H1 (cell line): ENCODE results near the gene TMEM9B. TPM values are rescaled to one million over a fixed set of nuclear protein-coding genes. Genes with fewer than 3 reads are reported as not detected.
A peak's percentile ranks its signal among the peaks of the same experiment; 100 is the strongest.

Source experiments
- CTCF ChIA-PET: fragments of 300-600 bp; sonication (Branson Sonifier 250); formaldehyde crosslinking; loops from one replicate; lab custom pipeline; 2021; ENCODE audit not compliant: partially characterized antibody; lab: Charles Lee
- POLR2A ChIA-PET: fragments of 300-600 bp; sonication (Branson Sonifier 250); formaldehyde crosslinking; loops from one replicate; lab custom pipeline; 2021; ENCODE audit warnings: inconsistent platforms; ENCODE audit not compliant: partially characterized antibody; lab: Charles Lee
- DNase-seq, 2 experiments: peaks; one replicate each; pipeline versions ENCODE4 v3.0.0 to v3.0.0-alpha.2; 2010 to 2022; ENCODE audit warnings: low spot score in 2 of 2, low read depth in 1 of 2, mixed read lengths in 1 of 2
- FAIRE-seq: peaks from 2 replicates; lab custom pipeline; 2011; peaks lifted over from hg19 to GRCh38; lab: Jason Lieb, UNC
- H2AFZ ChIP-seq: 2 replicates; pipeline ENCODE4 v1.8.1; 2012; ENCODE audit warnings: low read length, inconsistent platforms
- H2AK5ac ChIP-seq: 2 replicates; pipeline ENCODE4 v1.6.1; 2013; ENCODE audit warnings: low read depth, low read length
- H2BK120ac ChIP-seq: replicated peaks from 2 replicates; pipeline ENCODE3; 2013; ENCODE audit warnings: low read depth, low read length, inconsistent platforms
- H2BK12ac ChIP-seq: 2 replicates; pipeline ENCODE4 v1.6.1; 2013; ENCODE audit warnings: low read depth, low read length
- H2BK15ac ChIP-seq: 2 replicates; pipeline ENCODE4 v1.6.1; 2013; ENCODE audit warnings: low read length
- H2BK20ac ChIP-seq: 2 replicates; pipeline ENCODE4 v1.6.1; 2013; ENCODE audit warnings: low read length
- H2BK5ac ChIP-seq: 2 replicates; pipeline ENCODE4 v1.6.1; 2013; ENCODE audit warnings: low read depth, low read length
- H3K14ac ChIP-seq: 2 replicates; pipeline ENCODE4 v1.6.1; 2013; ENCODE audit warnings: inconsistent platforms; ENCODE audit not compliant: insufficient read length
- H3K18ac ChIP-seq: 2 replicates; pipeline ENCODE4 v1.6.1; 2013; ENCODE audit warnings: low read length; ENCODE audit errors: extremely low read depth
- H3K23ac ChIP-seq: 2 replicates; pipeline ENCODE4 v1.6.1; 2013; ENCODE audit warnings: inconsistent platforms; ENCODE audit not compliant: insufficient read length
- H3K23me2 ChIP-seq: 2 replicates; pipeline ENCODE4 v1.6.1; 2013; ENCODE audit warnings: low read depth, low read length
- H3K27ac ChIP-seq: 2 replicates; pipeline ENCODE4 v1.6.1; 2011; ENCODE audit warnings: low read depth, low read length, inconsistent platforms
- H3K27me3 ChIP-seq, 4 experiments: replicated peaks in 1 of 4; 1 replicate in 1 of 4; 2 replicates in 3 of 4; pipeline versions ENCODE4 v1.6.1 to v1.8.1; 2011 to 2013; ENCODE audit warnings: low read length in 3 of 4, mild to moderate bottlenecking in 3 of 4, inconsistent platforms in 2 of 4, mixed read lengths in 2 of 4, moderate library complexity in 1 of 4; ENCODE audit not compliant: control insufficient read depth in 3 of 4, insufficient read depth in 3 of 4; ENCODE audit errors: extremely low read depth in 1 of 4
- H3K36me3 ChIP-seq, 4 experiments: 2 replicates each; pipeline versions ENCODE4 v1.6.1 to v1.8.1; 2011 to 2013; ENCODE audit warnings: mild to moderate bottlenecking in 4 of 4, low read length in 3 of 4, moderate library complexity in 2 of 4, control low read depth in 1 of 4, inconsistent platforms in 1 of 4; ENCODE audit not compliant: insufficient read depth in 4 of 4, control insufficient read depth in 2 of 4
- H3K4ac ChIP-seq: replicated peaks from 2 replicates; pipeline ENCODE3; 2013; ENCODE audit warnings: low read length, low read depth, mixed read lengths, inconsistent platforms; ENCODE audit not compliant: insufficient read length
- H3K4me1 ChIP-seq, 4 experiments: replicated peaks in 1 of 4; 1 replicate in 1 of 4; 2 replicates in 3 of 4; pipeline versions ENCODE4 v1.6.1 to v1.8.1; 2011 to 2013; ENCODE audit warnings: low read length in 3 of 4, inconsistent platforms in 2 of 4, mixed read lengths in 1 of 4; ENCODE audit not compliant: insufficient read depth in 4 of 4, control insufficient read depth in 3 of 4
- H3K4me2 ChIP-seq, 2 experiments: 2 replicates each; pipeline versions ENCODE4 v1.6.1 to v1.8.1; 2011 to 2013; ENCODE audit warnings: low read depth in 2 of 2, low read length in 2 of 2, control low read depth in 1 of 2, inconsistent platforms in 1 of 2, mild to moderate bottlenecking in 1 of 2; ENCODE audit not compliant: insufficient read depth in 1 of 2
- H3K4me3 ChIP-seq, 4 experiments: fragments of 200-600, 300-600 bp in 1 of 4; sonication (generic), shearing (Covaris generic), sonication (Bioruptor Twin) in 1 of 4; 2 replicates each; pipeline versions ENCODE4 v1.5.1 to v1.8.1; 2011 to 2016; ENCODE audit warnings: low read length in 4 of 4, low read depth in 3 of 4, control low read depth in 2 of 4, inconsistent platforms in 2 of 4, mild to moderate bottlenecking in 2 of 4, mixed read lengths in 1 of 4, moderate library complexity in 1 of 4; ENCODE audit not compliant: insufficient read depth in 2 of 4; ENCODE audit errors: extremely low read depth in 1 of 4
- H3K56ac ChIP-seq: replicated peaks from 2 replicates; pipeline ENCODE3; 2013; ENCODE audit warnings: low read depth, mild to moderate bottlenecking, mixed read lengths, low read length, inconsistent platforms; ENCODE audit not compliant: insufficient read length
- H3K79me1 ChIP-seq: 2 replicates; pipeline ENCODE4 v1.6.1; 2013; ENCODE audit warnings: low read depth, low read length, control low read depth
- H3K79me2 ChIP-seq, 2 experiments: 2 replicates each; pipeline versions ENCODE4 v1.6.1 to v1.8.1; 2012 to 2013; ENCODE audit warnings: low read length in 2 of 2, mild to moderate bottlenecking in 2 of 2, inconsistent platforms in 1 of 2; ENCODE audit not compliant: insufficient read depth in 2 of 2, control insufficient read depth in 1 of 2
- H3K9ac ChIP-seq, 4 experiments: replicated peaks in 1 of 4; 1 replicate in 1 of 4; 2 replicates in 3 of 4; pipeline versions ENCODE4 v1.6.1 to v1.8.1; 2011 to 2013; ENCODE audit warnings: low read depth in 3 of 4, low read length in 3 of 4, control low read depth in 2 of 4, mild to moderate bottlenecking in 2 of 4, moderate library complexity in 2 of 4, inconsistent platforms in 1 of 4; ENCODE audit errors: extremely low read depth in 1 of 4
- H3K9me3 ChIP-seq, 2 experiments: 2 replicates each; pipeline versions ENCODE4 v1.6.1 to v1.8.1; 2012 to 2013; ENCODE audit warnings: mild to moderate bottlenecking in 2 of 2, moderate library complexity in 2 of 2, control low read depth in 1 of 2, inconsistent platforms in 1 of 2, low read depth in 1 of 2, low read length in 1 of 2, mixed read lengths in 1 of 2; ENCODE audit not compliant: insufficient read depth in 2 of 2
- H4K20me1 ChIP-seq, 2 experiments: replicated peaks in 1 of 2; 2 replicates each; pipeline versions ENCODE3 to v1.8.1; 2011 to 2013; ENCODE audit warnings: inconsistent platforms in 2 of 2, low read length in 2 of 2, mild to moderate bottlenecking in 1 of 2; ENCODE audit not compliant: insufficient read depth in 2 of 2, control insufficient read depth in 1 of 2
- H4K5ac ChIP-seq: 2 replicates; pipeline ENCODE4 v1.6.1; 2013; ENCODE audit warnings: low read length, low read depth, mixed read lengths, inconsistent platforms; ENCODE audit not compliant: insufficient read length
- H4K8ac ChIP-seq: 2 replicates; pipeline ENCODE4 v1.8.0; 2013; ENCODE audit warnings: mild to moderate bottlenecking, moderate library complexity, low read length, inconsistent platforms; ENCODE audit not compliant: insufficient read depth; ENCODE audit errors: extremely low read depth
- H4K91ac ChIP-seq: replicated peaks from 2 replicates; pipeline ENCODE3; 2013; ENCODE audit warnings: low read length, mixed read lengths, inconsistent platforms; ENCODE audit not compliant: insufficient read length
- NANOG ChIP-seq: IDR thresholded peaks from 2 replicates; pipeline ENCODE4 v1.6.1; 2011; ENCODE audit warnings: low read length, low read depth, mild to moderate bottlenecking, inconsistent platforms; ENCODE audit not compliant: insufficient read depth, poor library complexity, severe bottlenecking
- RAD21 ChIP-seq, 2 experiments: IDR thresholded peaks in 1 of 2; conservative IDR thresholded peaks in 1 of 2; 2 replicates each; pipeline ENCODE4 v1.6.1; 2011; ENCODE audit warnings: low read depth in 2 of 2, low read length in 2 of 2, improper control_type of control experiment in 1 of 2, inconsistent platforms in 1 of 2, mild to moderate bottlenecking in 1 of 2, moderate library complexity in 1 of 2
- SIN3A ChIP-seq, 2 experiments: IDR thresholded peaks in 1 of 2; conservative IDR thresholded peaks in 1 of 2; 2 replicates each; pipeline ENCODE4 v1.6.1; 2011 to 2012; ENCODE audit warnings: low read length in 2 of 2, improper control_type of control experiment in 1 of 2, low read depth in 1 of 2, mild to moderate bottlenecking in 1 of 2
- WGBS, 2 experiments: shearing (Covaris generic) in 1 of 2; methylation state at CpG; one replicate each; pipeline versions ENCODE4 v1.1.6 to v1.1.7; 2013 to 2015; ENCODE audit warnings: low lambda C conversion rate in 2 of 2, mixed read lengths in 2 of 2, inconsistent platforms in 1 of 2, low coverage in 1 of 2, missing lambda C conversion rate in 1 of 2; ENCODE audit not compliant: insufficient replicate concordance in 2 of 2, insufficient coverage in 1 of 2, insufficient read length in 1 of 2; ENCODE audit errors: extremely low coverage in 1 of 2, missing lambda C conversion rate in 1 of 2; 5-methylcytosine and 5-hydroxymethylcytosine counted together
- polyA plus RNA-seq, 7 experiments: library from polyadenylated mRNA; depleted of rRNA in 3 of 7; stranded (reverse) in 5 of 7; unstranded in 2 of 7; fragments of >200 nt in 5 of 7; fragments of 200-250 nt in 2 of 7; gene quantifications; 1 replicate in 5 of 7; 2 replicates in 1 of 7; 4 replicates in 1 of 7; pipeline versions ENCODE4 v1.2.1 to v1.2.3, GENCODE V29; 2011 to 2013; ENCODE audit warnings: missing spikeins in 2 of 7, mixed read lengths in 2 of 7
- total RNA-seq: library from RNA; stranded (reverse); fragmentation: NEBNext Ultra II Directional; extraction: Animal tissue kit (Norgen Biotek cat#: 25700); gene quantifications from 2 replicates; pipeline ENCODE4 v1.2.1, GENCODE V29; 2021
- TF ChIP-seq, protein P1 (sequence below), 3 experiments: IDR thresholded peaks; 1 replicate in 2 of 3; 2 replicates in 1 of 3; pipeline versions ENCODE4 v1.5.1 to v1.6.1; 2011; ENCODE audit warnings: low read length in 3 of 3, mild to moderate bottlenecking in 3 of 3, inconsistent platforms in 2 of 3, low read depth in 1 of 3, moderate library complexity in 1 of 3; ENCODE audit not compliant: insufficient read depth in 1 of 3; ENCODE audit errors: control extremely low read depth in 1 of 3

TMEM9B gene
- total and polyA plus RNA-seq, 2 of the 8 experiments (the other 6 are each of a cell fraction or from before 2014, with no cell fraction given): 8.3 to 9.4 TPM

DNA sequence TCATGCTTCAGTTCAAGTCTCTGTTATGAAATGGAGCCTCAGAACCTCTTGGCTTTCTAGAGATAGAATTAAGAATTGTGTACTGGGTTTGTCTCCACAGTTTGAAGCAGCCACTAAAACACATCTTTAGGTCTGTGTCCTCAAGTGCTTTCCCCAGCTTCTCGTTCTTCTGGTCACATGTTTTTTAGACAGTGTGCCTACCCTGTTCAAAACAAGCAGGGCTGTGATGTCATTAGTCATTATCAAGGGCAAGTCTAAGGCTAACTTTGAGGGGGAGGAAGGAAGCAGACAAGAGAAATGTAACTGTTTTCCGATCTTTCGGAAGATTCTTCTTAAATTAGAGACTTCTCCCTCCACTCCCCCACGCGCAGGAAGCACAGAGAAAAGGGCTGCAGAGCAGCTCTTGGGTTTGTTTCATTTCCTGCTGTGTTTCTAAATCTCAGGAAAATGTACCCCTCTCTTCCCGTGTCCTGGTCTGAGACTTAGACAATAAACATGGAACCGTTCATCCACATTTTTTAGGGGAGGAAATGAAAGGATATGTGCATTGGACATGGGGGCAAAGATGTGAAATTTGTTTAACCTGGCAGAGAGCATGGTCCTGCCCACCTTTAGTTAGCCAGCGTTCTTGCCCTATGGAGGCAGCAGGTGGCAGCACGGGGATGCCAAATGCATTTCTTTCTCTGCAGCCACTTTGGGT, 50.1 kb downstream of the TMEM9B start:
- Histone ChIP-seq H2BK5ac (no peak overlapping the region), H3K4ac (no peak overlapping the region), H2BK12ac (no peak overlapping the region), H3K79me1 (no peaks in the 10 kb centered on the region), H2AFZ (no peak overlapping the region), H3K4me3 (no peak overlapping the region), H3K9ac (no peak overlapping the region), H3K4me1 (peaks cover 0 to 13% (median 4%) of the 10 kb centered on the region in 4 experiments; a peak in 6 of 7 replicates), H4K20me1 (peaks cover 0 to 1% of the 10 kb centered on the region in 2 experiments), H3K23me2 (peaks cover 10% of the 10 kb centered on the region; the same call in 1 of the 2 replicates), H3K23ac (no peak overlapping the region), H3K56ac (no peak overlapping the region), H3K4me2 (no peak overlapping the region), H2AK5ac (no peak overlapping the region), H4K8ac (no peak overlapping the region), H2BK120ac (no peak overlapping the region), H3K27me3 (peaks cover 0 to 10% (median 3%) of the 10 kb centered on the region in 4 experiments; a peak in 3 of 7 replicates), H3K36me3 (peaks cover 11 to 31% (median 24%) of the 10 kb centered on the region in 4 experiments; a peak in 7 of 8 replicates), H3K27ac (no peak overlapping the region), H3K18ac (no peak overlapping the region), H3K79me2 (peaks cover 0 to 5% of the 10 kb centered on the region in 2 experiments; a peak in 1 of 4 replicates), H4K91ac (no peak overlapping the region), H3K9me3 (no peaks in the 10 kb centered on the region), H4K5ac (no peak overlapping the region), H3K14ac (no peak overlapping the region), H2BK15ac (no peak overlapping the region), H2BK20ac (no peak overlapping the region)
- TF ChIP-seq SIN3A (conservative IDR thresholded peaks at IDR 0.05 in 1 of 2, IDR thresholded peaks at IDR 0.05 in 1 of 2; ENCODE audit: low read depth in 1 of 2, low read length in 2 of 2): 0 out of 4 replicates have a peak, but pooled peaks of 1 of the 2 experiments have one; percentile 30
- TF ChIP-seq, protein P1, sequence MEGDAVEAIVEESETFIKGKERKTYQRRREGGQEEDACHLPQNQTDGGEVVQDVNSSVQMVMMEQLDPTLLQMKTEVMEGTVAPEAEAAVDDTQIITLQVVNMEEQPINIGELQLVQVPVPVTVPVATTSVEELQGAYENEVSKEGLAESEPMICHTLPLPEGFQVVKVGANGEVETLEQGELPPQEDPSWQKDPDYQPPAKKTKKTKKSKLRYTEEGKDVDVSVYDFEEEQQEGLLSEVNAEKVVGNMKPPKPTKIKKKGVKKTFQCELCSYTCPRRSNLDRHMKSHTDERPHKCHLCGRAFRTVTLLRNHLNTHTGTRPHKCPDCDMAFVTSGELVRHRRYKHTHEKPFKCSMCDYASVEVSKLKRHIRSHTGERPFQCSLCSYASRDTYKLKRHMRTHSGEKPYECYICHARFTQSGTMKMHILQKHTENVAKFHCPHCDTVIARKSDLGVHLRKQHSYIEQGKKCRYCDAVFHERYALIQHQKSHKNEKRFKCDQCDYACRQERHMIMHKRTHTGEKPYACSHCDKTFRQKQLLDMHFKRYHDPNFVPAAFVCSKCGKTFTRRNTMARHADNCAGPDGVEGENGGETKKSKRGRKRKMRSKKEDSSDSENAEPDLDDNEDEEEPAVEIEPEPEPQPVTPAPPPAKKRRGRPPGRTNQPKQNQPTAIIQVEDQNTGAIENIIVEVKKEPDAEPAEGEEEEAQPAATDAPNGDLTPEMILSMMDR (IDR thresholded peaks at IDR 0.05; ENCODE audit: control extremely low read depth in 1 of 3, insufficient read depth in 1 of 3, low read depth in 1 of 3, low read length in 3 of 3): peak; percentile 85 to 89 (median 89)
- peak; percentile 86 to 92 for TF ChIP-seq RAD21 (IDR thresholded peaks at IDR 0.05 in 1 of 2, conservative IDR thresholded peaks at IDR 0.05 in 1 of 2; ENCODE audit: low read depth in 2 of 2, low read length in 2 of 2)
- TF ChIP-seq NANOG: no peak
- ChIA-PET CTCF (interaction anchor here (0.7 to 5.8 kb wide), 20 partner anchors 9 to 249 kb away, joined by 3 to 66 read pairs (median 4); partner anchors contain the start of genes ASCL3 and C11orf16), POLR2A (interaction anchor here (0.8 to 1.8 kb wide), 3 partner anchors 17 to 50 kb away, joined by 3 to 5 read pairs (median 3); partner anchors contain the start of gene TMEM9B)
- peak in 1 of 2 experiments; percentile 64 for DNase-seq
- FAIRE-seq: peak; percentile 81
- 66% methylated on average over 9 of the region's 9 CpGs; no CpG with 5 or more reads in 1 of the 2 experiments for WGBS, 2 experiments
